Activated naive CD4-positive, alpha-beta T cell treated with anti-CD3 and anti-CD28 coated beads, Interleukin-2, amount 50 U/mL, for 24 hours (primary cell): Measurements from ENCODE around the gene ADNP2.
A peak's percentile ranks its signal among the peaks of the same experiment; 100 is the strongest.

Experiments used
- H3K27ac Mint-ChIP-seq: one replicate; pipeline ENCODE4 v1.8.0; 2021; ENCODE audit warnings: mild to moderate bottlenecking, mixed read lengths
- H3K27me3 Mint-ChIP-seq: one replicate; pipeline ENCODE4 v1.8.0; 2021; ENCODE audit warnings: mixed read lengths
- H3K36me3 Mint-ChIP-seq: one replicate; pipeline ENCODE4 v1.8.0; 2021; ENCODE audit warnings: mixed read lengths
- H3K4me1 Mint-ChIP-seq: one replicate; pipeline ENCODE4 v1.8.0; 2021; ENCODE audit warnings: mixed read lengths
- H3K4me3 Mint-ChIP-seq: one replicate; pipeline ENCODE4 v1.8.0; 2021; ENCODE audit warnings: mild to moderate bottlenecking, mixed read lengths
- H3K9me3 Mint-ChIP-seq: one replicate; pipeline ENCODE4 v1.8.0; 2021; ENCODE audit warnings: mixed read lengths

Gene ADNP2

GRCh38 chr18:80169607-80170006, 60.5 kb downstream of the ADNP2 start:
- H3K27me3 Mint-ChIP-seq = peaks cover 30% of the 10 kb centered on the region
- no peak overlapping the region for H3K27ac Mint-ChIP-seq
- H3K4me1 Mint-ChIP-seq = peaks cover 4% of the 10 kb centered on the region
- H3K4me3 Mint-ChIP-seq = no peak overlapping the region
- H3K9me3 Mint-ChIP-seq = no peaks in the 10 kb centered on the region
- no peaks in the 10 kb centered on the region for H3K36me3 Mint-ChIP-seq

GRCh38 chr18:80170395-80171053, 61.5 kb downstream of the ADNP2 start:
- H3K4me1 Mint-ChIP-seq = peaks cover 11% of the 10 kb centered on the region
- H3K27me3 Mint-ChIP-seq = peaks cover 32% of the 10 kb centered on the region
- no peak overlapping the region for H3K4me3 Mint-ChIP-seq
- H3K36me3 Mint-ChIP-seq = no peaks in the 10 kb centered on the region
- H3K9me3 Mint-ChIP-seq = no peaks in the 10 kb centered on the region
- H3K27ac Mint-ChIP-seq = no peak overlapping the region

GRCh38 chr18:80171054-80171872, 62.2 kb downstream of the ADNP2 start:
- no peaks in the 10 kb centered on the region for H3K36me3 Mint-ChIP-seq
- no peaks in the 10 kb centered on the region for H3K9me3 Mint-ChIP-seq
- H3K4me1 Mint-ChIP-seq = peaks cover 18% of the 10 kb centered on the region
- no peak overlapping the region for H3K4me3 Mint-ChIP-seq
- no peak overlapping the region for H3K27ac Mint-ChIP-seq
- peaks cover 34% of the 10 kb centered on the region for H3K27me3 Mint-ChIP-seq

- Mint-ChIP-seq H3K27me3 (peaks cover 32% of the 10 kb centered on the region), H3K4me1 (peaks cover 18% of the 10 kb centered on the region), H3K4me3 (no peak overlapping the region), H3K9me3 (no peaks in the 10 kb centered on the region), H3K27ac (no peak overlapping the region), H3K36me3 (no peaks in the 10 kb centered on the region)
These were observed 63.0 kb downstream of the ADNP2 start for GRCh38 chr18:80172056-80172455.

- no peak overlapping the region for H3K4me3 Mint-ChIP-seq
- H3K27me3 Mint-ChIP-seq = peaks cover 34% of the 10 kb centered on the region
- H3K9me3 Mint-ChIP-seq = no peaks in the 10 kb centered on the region
These were observed 64.0 kb downstream of the ADNP2 start for GRCh38 chr18:80173060-80173459.

GRCh38 chr18:80175451-80176204, 66.6 kb downstream of the ADNP2 start:
- H3K4me1 Mint-ChIP-seq = peaks cover 18% of the 10 kb centered on the region
- H3K36me3 Mint-ChIP-seq = no peaks in the 10 kb centered on the region
- H3K27me3 Mint-ChIP-seq = peaks cover 31% of the 10 kb centered on the region
- H3K4me3 Mint-ChIP-seq = no peak overlapping the region
- no peaks in the 10 kb centered on the region for H3K9me3 Mint-ChIP-seq
- peak overlapping the region; percentile 42 for H3K27ac Mint-ChIP-seq

More at GRCh38 chr18:80173060-80173459, 64.0 kb downstream of the ADNP2 start:
- Mint-ChIP-seq H3K4me1 (peaks cover 18% of the 10 kb centered on the region), H3K36me3 (no peaks in the 10 kb centered on the region), H3K27ac (no peak overlapping the region)

- Mint-ChIP-seq H3K27ac (no peak overlapping the region), H3K36me3 (no peaks in the 10 kb centered on the region), H3K27me3 (peaks cover 24% of the 10 kb centered on the region), H3K4me1 (peaks cover 16% of the 10 kb centered on the region), H3K4me3 (no peak overlapping the region), H3K9me3 (no peaks in the 10 kb centered on the region)
These were observed 67.4 kb downstream of the ADNP2 start for GRCh38 chr18:80176334-80177073.

GRCh38 chr18:80177128-80177527, 68.1 kb downstream of the ADNP2 start:
- H3K27ac Mint-ChIP-seq = peak overlapping the region; percentile 0
- H3K36me3 Mint-ChIP-seq = no peaks in the 10 kb centered on the region
- H3K27me3 Mint-ChIP-seq = peaks cover 22% of the 10 kb centered on the region
- no peaks in the 10 kb centered on the region for H3K9me3 Mint-ChIP-seq
- H3K4me3 Mint-ChIP-seq = no peak overlapping the region
- H3K4me1 Mint-ChIP-seq = peaks cover 14% of the 10 kb centered on the region

- H3K4me1 Mint-ChIP-seq = peaks cover 14% of the 10 kb centered on the region
- H3K27me3 Mint-ChIP-seq = peaks cover 15% of the 10 kb centered on the region
- H3K36me3 Mint-ChIP-seq = no peaks in the 10 kb centered on the region
- no peaks in the 10 kb centered on the region for H3K9me3 Mint-ChIP-seq
- H3K4me3 Mint-ChIP-seq = no peak overlapping the region
- H3K27ac Mint-ChIP-seq = no peak overlapping the region
These were observed 70.1 kb downstream of the ADNP2 start for GRCh38 chr18:80178935-80179818.

GRCh38 chr18:80179857-80180558, 70.9 kb downstream of the ADNP2 start:
- no peaks in the 10 kb centered on the region for H3K9me3 Mint-ChIP-seq
- H3K4me1 Mint-ChIP-seq = peaks cover 11% of the 10 kb centered on the region
- no peaks in the 10 kb centered on the region for H3K36me3 Mint-ChIP-seq
- no peak overlapping the region for H3K27ac Mint-ChIP-seq
- H3K4me3 Mint-ChIP-seq = no peak overlapping the region
- H3K27me3 Mint-ChIP-seq = peaks cover 11% of the 10 kb centered on the region

GRCh38 chr18:80180778-80181564, 71.9 kb downstream of the ADNP2 start:
- Mint-ChIP-seq H3K4me3 (no peak overlapping the region), H3K27me3 (peaks cover 10% of the 10 kb centered on the region), H3K4me1 (peaks cover 2% of the 10 kb centered on the region), H3K27ac (no peak overlapping the region), H3K9me3 (no peaks in the 10 kb centered on the region), H3K36me3 (no peaks in the 10 kb centered on the region)

GRCh38 chr18:80181642-80182461, 72.8 kb downstream of the ADNP2 start:
- Mint-ChIP-seq H3K4me3 (no peak overlapping the region), H3K9me3 (no peaks in the 10 kb centered on the region), H3K36me3 (no peaks in the 10 kb centered on the region), H3K27ac (no peak overlapping the region), H3K4me1 (no peaks in the 10 kb centered on the region), H3K27me3 (peaks cover 8% of the 10 kb centered on the region)

GRCh38 chr18:80182855-80183254, 73.8 kb downstream of the ADNP2 start:
- Mint-ChIP-seq H3K27ac (no peak overlapping the region), H3K36me3 (no peaks in the 10 kb centered on the region), H3K4me1 (no peaks in the 10 kb centered on the region), H3K9me3 (no peaks in the 10 kb centered on the region), H3K27me3 (peaks cover 4% of the 10 kb centered on the region), H3K4me3 (no peak overlapping the region)
